H9 (cell line): Measurements from ENCODE around the gene PALS1. TPM values are rescaled to one million over a fixed set of nuclear protein-coding genes. Genes with fewer than 3 reads are reported as not detected.

Experiments
- DNase-seq: peaks from one replicate; pipeline ENCODE4 v3.0.0-alpha.2; 2017
- H2AFZ ChIP-seq: one replicate; pipeline ENCODE4 v1.6.1; 2013; ENCODE audit warnings: mild to moderate bottlenecking, low read length, control low read depth, moderate library complexity
- H2AK5ac ChIP-seq: 2 replicates; pipeline ENCODE4 v1.6.1; 2013; ENCODE audit warnings: low read length, control low read depth, mixed read lengths; ENCODE audit not compliant: insufficient read length
- H2BK120ac ChIP-seq: one replicate; pipeline ENCODE4 v1.6.1; 2013; ENCODE audit warnings: low read depth, mild to moderate bottlenecking, low read length, control low read depth, inconsistent platforms; ENCODE audit not compliant: poor library complexity, severe bottlenecking
- H2BK12ac ChIP-seq: 2 replicates; pipeline ENCODE4 v1.6.1; 2013; ENCODE audit warnings: low read length, control low read depth, mixed read lengths, low read depth; ENCODE audit not compliant: insufficient read length
- H2BK15ac ChIP-seq: 2 replicates; pipeline ENCODE4 v1.6.1; 2013; ENCODE audit warnings: low read depth, low read length, control low read depth
- H2BK20ac ChIP-seq: one replicate; pipeline ENCODE4 v1.6.1; 2013; ENCODE audit warnings: low read depth, mild to moderate bottlenecking, low read length, control low read depth, inconsistent platforms; ENCODE audit not compliant: poor library complexity, severe bottlenecking
- H2BK5ac ChIP-seq: 2 replicates; pipeline ENCODE4 v1.6.1; 2013; ENCODE audit warnings: low read length, control low read depth, mixed read lengths; ENCODE audit not compliant: insufficient read length
- H3K14ac ChIP-seq: 2 replicates; pipeline ENCODE4 v1.6.1; 2013; ENCODE audit warnings: low read length, control low read depth; ENCODE audit not compliant: insufficient read depth
- H3K18ac ChIP-seq: 2 replicates; pipeline ENCODE4 v1.6.1; 2013; ENCODE audit warnings: low read depth, mild to moderate bottlenecking, mixed read lengths, low read length, control low read depth; ENCODE audit not compliant: insufficient read length
- H3K23ac ChIP-seq: 2 replicates; pipeline ENCODE4 v1.6.1; 2013; ENCODE audit warnings: low read length, control low read depth, mixed read lengths, low read depth; ENCODE audit not compliant: insufficient read length
- H3K23me2 ChIP-seq: 2 replicates; pipeline ENCODE4 v1.6.1; 2013; ENCODE audit warnings: low read depth, mild to moderate bottlenecking, mixed read lengths, low read length, control low read depth; ENCODE audit not compliant: insufficient read length, poor library complexity, severe bottlenecking
- H3K27ac ChIP-seq: 2 replicates; pipeline ENCODE4 v1.5.1; 2013; ENCODE audit warnings: low read length, control low read depth, mixed read lengths, low read depth; ENCODE audit not compliant: insufficient read length
- H3K27me3 ChIP-seq: 2 replicates; pipeline ENCODE4 v1.6.1; 2013; ENCODE audit warnings: low read length, control low read depth, inconsistent platforms; ENCODE audit not compliant: insufficient read depth
- H3K4ac ChIP-seq: 2 replicates; pipeline ENCODE4 v1.6.1; 2013; ENCODE audit warnings: low read depth, mild to moderate bottlenecking, control low read depth, inconsistent platforms, low read length, moderate library complexity
- H3K4me1 ChIP-seq: 2 replicates; pipeline ENCODE4 v1.6.1; 2013; ENCODE audit warnings: low read length, control low read depth, inconsistent platforms; ENCODE audit not compliant: insufficient read depth
- H3K4me2 ChIP-seq: 2 replicates; pipeline ENCODE4 v1.6.1; 2013; ENCODE audit warnings: low read length, control low read depth, mixed read lengths; ENCODE audit not compliant: insufficient read length, insufficient read depth
- H3K56ac ChIP-seq: 2 replicates; pipeline ENCODE4 v1.6.1; 2013; ENCODE audit warnings: low read depth, mild to moderate bottlenecking, mixed read lengths, low read length, control low read depth; ENCODE audit not compliant: insufficient read length
- H3K79me1 ChIP-seq: 2 replicates; pipeline ENCODE4 v1.6.1; 2013; ENCODE audit warnings: low read depth, mild to moderate bottlenecking, moderate library complexity, low read length, control low read depth, inconsistent platforms; ENCODE audit not compliant: insufficient read depth, poor library complexity, severe bottlenecking
- H3K79me2 ChIP-seq: 2 replicates; pipeline ENCODE4 v1.6.1; 2013; ENCODE audit warnings: low read length, control low read depth, inconsistent platforms; ENCODE audit not compliant: insufficient read depth
- H3K9ac ChIP-seq: 2 replicates; pipeline ENCODE4 v1.6.1; 2013; ENCODE audit warnings: low read length, control low read depth, mixed read lengths; ENCODE audit not compliant: insufficient read length; ENCODE audit errors: extremely low read depth
- H3K9me3 ChIP-seq: one replicate; pipeline ENCODE4 v1.6.1; 2013; ENCODE audit warnings: low read depth, low read length, inconsistent platforms; ENCODE audit not compliant: control insufficient read depth
- H3T11ph ChIP-seq: one replicate; pipeline ENCODE4 v1.6.1; 2013; ENCODE audit warnings: mild to moderate bottlenecking, low read length, control low read depth, inconsistent platforms
- H4K20me1 ChIP-seq: one replicate; pipeline ENCODE4 v1.6.1; 2013; ENCODE audit not compliant: control insufficient read depth, insufficient read length, insufficient read depth
- H4K5ac ChIP-seq: 2 replicates; pipeline ENCODE4 v1.6.1; 2013; ENCODE audit warnings: low read depth, mild to moderate bottlenecking, mixed read lengths, low read length, control low read depth; ENCODE audit not compliant: insufficient read length
- H4K8ac ChIP-seq: replicated peaks from 2 replicates; pipeline ENCODE4 v1.6.1; 2013; ENCODE audit warnings: low read length, control low read depth, mixed read lengths, low read depth; ENCODE audit not compliant: insufficient read length
- H4K91ac ChIP-seq: 2 replicates; pipeline ENCODE4 v1.6.1; 2013; ENCODE audit warnings: low read depth, mild to moderate bottlenecking, moderate library complexity, mixed read lengths, low read length, control low read depth; ENCODE audit not compliant: insufficient read length
- H3K27ac Mint-ChIP-seq, 3 experiments: 2 replicates in 2 of 3; 3 replicates in 1 of 3; pipeline ENCODE4 v1.8.0; 2020 to 2021; ENCODE audit warnings: mixed read lengths in 3 of 3, mild to moderate bottlenecking in 1 of 3, moderate library complexity in 1 of 3
- H3K27me3 Mint-ChIP-seq: 2 replicates; pipeline ENCODE4 v1.8.0; 2021; ENCODE audit warnings: low read depth, mild to moderate bottlenecking, moderate library complexity, mixed read lengths
- H3K36me3 Mint-ChIP-seq, 3 experiments: 2 replicates in 2 of 3; 3 replicates in 1 of 3; pipeline ENCODE4 v1.8.0; 2020 to 2021; ENCODE audit warnings: low read depth in 3 of 3, mixed read lengths in 3 of 3; ENCODE audit not compliant: insufficient read depth in 1 of 3
- H3K4me1 Mint-ChIP-seq, 2 experiments: 2 replicates each; pipeline ENCODE4 v1.8.0; 2020; ENCODE audit warnings: mixed read lengths in 2 of 2
- H3K4me3 Mint-ChIP-seq, 2 experiments: 2 replicates in 1 of 2; 3 replicates in 1 of 2; pipeline ENCODE4 v1.8.0; 2020 to 2021; ENCODE audit warnings: mild to moderate bottlenecking in 2 of 2, mixed read lengths in 2 of 2, moderate library complexity in 1 of 2
- H3K9me3 Mint-ChIP-seq, 2 experiments: 2 replicates in 1 of 2; 3 replicates in 1 of 2; pipeline ENCODE4 v1.8.0; 2020; ENCODE audit warnings: mild to moderate bottlenecking in 2 of 2, mixed read lengths in 2 of 2, moderate library complexity in 1 of 2
- WGBS: extraction: QIAGEN DNeasy Blood & Tissue Kit; methylation state at CpG from one replicate; pipeline ENCODE4 v1.1.7; 2013; ENCODE audit warnings: missing lambda C conversion rate, low lambda C conversion rate, mixed read lengths; ENCODE audit not compliant: insufficient read length; ENCODE audit errors: extremely low coverage; 5-methylcytosine and 5-hydroxymethylcytosine counted together
- total RNA-seq: library from RNA; stranded (reverse); gene quantifications from 2 replicates; pipeline ENCODE4 v1.2.1, GENCODE V29; 2021
- TF ChIP-seq, protein P1 (sequence below): fragments of 200-600 bp; sonication (generic); conservative IDR thresholded peaks from 3 replicates; pipeline ENCODE4 v1.8.0; 2021; ENCODE audit warnings: antibody characterized with exemption, mild to moderate bottlenecking

The PALS1 gene
- total RNA-seq, 1 experiment from 2014 or later, result 18.0 TPM

DNA sequence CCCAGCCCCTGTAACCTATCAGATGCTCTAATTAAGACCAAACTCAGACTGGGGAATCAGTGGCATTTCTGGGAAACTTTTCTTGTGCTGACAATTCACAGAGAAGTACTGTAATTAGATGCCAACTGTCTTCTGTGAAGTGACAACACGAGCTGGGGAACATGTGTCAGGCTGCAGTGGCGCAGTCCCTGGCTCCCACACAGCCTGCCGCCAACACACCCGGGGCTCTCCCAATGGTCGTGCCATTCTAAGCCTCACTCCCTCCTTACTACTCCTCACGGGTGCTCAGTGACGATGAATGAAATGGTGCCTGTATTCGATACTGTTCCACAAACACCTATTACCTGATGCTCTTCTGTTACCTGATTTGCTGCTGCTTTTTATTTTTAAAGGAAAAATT is 33.4 kb upstream of the PALS1 start:
- H3K4me1 ChIP-seq, result no peaks in the 10 kb centered on the region
- no peak overlapping the region for H3K9ac ChIP-seq
- H2BK5ac ChIP-seq, result no peak overlapping the region
- H3T11ph ChIP-seq, result no peak overlapping the region
- H4K20me1 ChIP-seq, result no peaks in the 10 kb centered on the region
- Mint-ChIP-seq H3K9me3 (peaks cover 0 to 3% of the 10 kb centered on the region in 2 experiments; a peak in 1 of 5 replicates), H3K36me3 (no peaks in the 10 kb centered on the region), H3K27ac (no peak overlapping the region), H3K27me3 (no peaks in the 10 kb centered on the region), H3K4me1 (no peaks in the 10 kb centered on the region), H3K4me3 (no peak overlapping the region)
- no peak overlapping the region for H3K14ac ChIP-seq
- H3K23me2 ChIP-seq, result no peaks in the 10 kb centered on the region
- DNase-seq, result no peak
- H3K56ac ChIP-seq, result no peak overlapping the region
- no peak overlapping the region for H3K23ac ChIP-seq
- no peak overlapping the region for H4K5ac ChIP-seq
- TF ChIP-seq, protein P1, sequence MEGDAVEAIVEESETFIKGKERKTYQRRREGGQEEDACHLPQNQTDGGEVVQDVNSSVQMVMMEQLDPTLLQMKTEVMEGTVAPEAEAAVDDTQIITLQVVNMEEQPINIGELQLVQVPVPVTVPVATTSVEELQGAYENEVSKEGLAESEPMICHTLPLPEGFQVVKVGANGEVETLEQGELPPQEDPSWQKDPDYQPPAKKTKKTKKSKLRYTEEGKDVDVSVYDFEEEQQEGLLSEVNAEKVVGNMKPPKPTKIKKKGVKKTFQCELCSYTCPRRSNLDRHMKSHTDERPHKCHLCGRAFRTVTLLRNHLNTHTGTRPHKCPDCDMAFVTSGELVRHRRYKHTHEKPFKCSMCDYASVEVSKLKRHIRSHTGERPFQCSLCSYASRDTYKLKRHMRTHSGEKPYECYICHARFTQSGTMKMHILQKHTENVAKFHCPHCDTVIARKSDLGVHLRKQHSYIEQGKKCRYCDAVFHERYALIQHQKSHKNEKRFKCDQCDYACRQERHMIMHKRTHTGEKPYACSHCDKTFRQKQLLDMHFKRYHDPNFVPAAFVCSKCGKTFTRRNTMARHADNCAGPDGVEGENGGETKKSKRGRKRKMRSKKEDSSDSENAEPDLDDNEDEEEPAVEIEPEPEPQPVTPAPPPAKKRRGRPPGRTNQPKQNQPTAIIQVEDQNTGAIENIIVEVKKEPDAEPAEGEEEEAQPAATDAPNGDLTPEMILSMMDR, result no peak
- no peak overlapping the region for H2BK15ac ChIP-seq
- H3K4ac ChIP-seq, result no peak overlapping the region
- H3K79me2 ChIP-seq, result no peaks in the 10 kb centered on the region
- no peak overlapping the region for H3K27ac ChIP-seq
- no peak overlapping the region for H2BK120ac ChIP-seq
- no peak overlapping the region for H3K4me2 ChIP-seq
- H2AK5ac ChIP-seq, result no peak overlapping the region
- no peak overlapping the region for H2BK12ac ChIP-seq
- H3K27me3 ChIP-seq, result no peaks in the 10 kb centered on the region
- no peak overlapping the region for H4K8ac ChIP-seq
- no CpG with 5 or more reads among the region's 8 CpGs for WGBS
- no peaks in the 10 kb centered on the region for H3K79me1 ChIP-seq
- H4K91ac ChIP-seq, result no peak overlapping the region
- no peaks in the 10 kb centered on the region for H3K9me3 ChIP-seq
- H3K18ac ChIP-seq, result no peak overlapping the region
- H2BK20ac ChIP-seq, result no peak overlapping the region
- no peak overlapping the region for H2AFZ ChIP-seq
